GM19035 (cell line): ENCODE measurements around the gene MSMB.
"Not testable (repeated sequence)": the region's sequence is repeated elsewhere in the genome, so short reads cannot be mapped to it uniquely, and the experiment has no call there.

Experiments
- ATAC-seq: cut with Tn5 transposase; IDR thresholded peaks from one replicate; pipeline ENCODE4 v1.9.1; 2021; ENCODE audit not compliant: unreplicated experiment

The MSMB gene, protein sequence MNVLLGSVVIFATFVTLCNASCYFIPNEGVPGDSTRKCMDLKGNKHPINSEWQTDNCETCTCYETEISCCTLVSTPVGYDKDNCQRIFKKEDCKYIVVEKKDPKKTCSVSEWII

GRCh38 chr10:46046261-46046660, at the start of gene MSMB:
Gene MSMB, minus strand, starts transcription at chr10:46046269. Its CDS starts 32 bp downstream, at chr10:46046237.
- ATAC-seq, result no peak

DNA sequence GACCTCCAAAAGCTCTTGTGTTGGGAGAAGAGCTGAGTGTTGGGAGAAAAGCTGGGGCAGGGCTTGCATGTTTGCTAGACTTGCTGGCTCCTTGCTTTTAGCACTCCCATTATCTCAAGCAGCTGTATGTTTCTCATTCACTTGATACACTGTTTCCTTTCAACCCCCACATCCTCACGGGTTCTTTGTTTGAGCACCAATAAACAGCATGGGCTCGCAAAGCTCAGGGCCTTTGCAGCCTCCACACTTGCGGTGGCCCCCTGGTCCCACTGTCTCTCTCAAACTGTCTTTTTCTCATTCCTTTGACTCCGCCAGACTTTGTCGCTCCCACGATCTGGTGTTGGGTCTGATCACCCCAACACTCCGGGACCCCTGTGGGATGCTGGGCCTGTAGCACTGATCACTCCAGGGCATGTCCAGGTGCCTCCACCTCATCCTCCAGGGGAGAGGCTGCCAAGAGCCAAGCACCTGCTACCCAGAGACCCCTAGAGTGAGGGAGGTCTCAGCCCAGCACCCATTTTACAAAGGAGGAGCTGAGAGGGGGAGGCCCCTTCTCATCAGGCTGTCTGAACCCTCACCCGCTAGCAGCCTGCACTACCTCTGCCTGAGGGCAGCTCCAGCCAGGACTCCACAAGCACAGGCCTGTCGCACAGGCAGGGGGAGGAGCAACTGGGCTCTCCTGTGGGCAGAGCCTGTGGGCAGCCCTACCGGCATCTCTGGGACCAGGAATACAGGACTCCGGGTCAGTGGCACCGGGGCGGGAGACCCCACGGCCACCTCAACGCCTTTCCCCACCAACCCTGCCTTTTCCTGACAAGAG, 49.1 kb upstream of the MSMB start:
- no peak for ATAC-seq

DNA sequence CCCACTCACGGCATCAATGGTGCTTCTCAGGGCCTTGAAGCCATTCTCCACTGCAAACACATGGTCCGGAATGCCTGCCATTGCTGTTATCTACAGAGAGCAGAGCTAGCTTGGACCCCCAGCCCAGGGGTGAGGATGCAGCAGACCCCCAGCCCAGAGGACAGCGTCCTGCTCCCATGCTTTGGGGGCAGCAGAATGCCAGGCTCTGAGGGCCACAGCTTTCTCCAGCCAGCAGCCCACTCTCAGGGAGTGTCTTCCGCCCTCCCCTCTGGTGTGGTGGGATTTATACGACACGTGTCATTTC, 48.1 kb upstream of the MSMB start:
- ATAC-seq, result no peak

DNA sequence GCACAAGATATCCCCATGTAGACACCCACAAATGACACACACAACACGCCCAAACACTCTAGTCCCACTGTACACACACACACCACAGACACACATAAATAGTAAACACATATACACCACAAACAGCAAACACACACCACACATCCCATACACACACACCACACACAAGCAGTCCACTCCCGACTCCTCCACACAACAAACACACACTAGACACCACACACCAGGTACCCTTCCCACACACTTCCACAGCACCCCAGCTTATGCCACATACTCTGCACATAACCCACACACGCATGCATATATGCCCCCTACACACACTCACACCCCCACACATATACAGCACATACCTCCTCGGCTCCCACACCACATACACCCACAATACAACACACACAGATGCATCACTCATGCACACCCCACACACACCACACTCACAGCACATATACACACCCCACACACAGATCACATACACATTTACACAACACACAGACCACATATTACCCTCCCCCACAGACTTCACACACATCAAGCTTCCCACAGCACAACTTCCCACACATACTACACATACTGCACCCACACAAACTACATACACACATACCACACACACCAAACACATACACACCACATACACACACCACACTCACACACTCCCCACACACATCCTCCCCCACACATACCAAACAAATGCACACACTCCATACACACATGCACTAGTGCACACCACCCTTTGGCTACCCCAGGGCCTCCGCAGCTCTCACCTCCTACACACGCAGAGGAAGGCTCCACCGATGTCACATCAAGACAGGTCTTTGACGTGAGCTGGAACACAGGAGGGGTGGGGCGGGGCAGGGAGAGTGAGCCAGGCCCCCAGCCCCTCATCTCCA, 47.5 kb upstream of the MSMB start:
- ATAC-seq, result not testable (repeated sequence)

DNA sequence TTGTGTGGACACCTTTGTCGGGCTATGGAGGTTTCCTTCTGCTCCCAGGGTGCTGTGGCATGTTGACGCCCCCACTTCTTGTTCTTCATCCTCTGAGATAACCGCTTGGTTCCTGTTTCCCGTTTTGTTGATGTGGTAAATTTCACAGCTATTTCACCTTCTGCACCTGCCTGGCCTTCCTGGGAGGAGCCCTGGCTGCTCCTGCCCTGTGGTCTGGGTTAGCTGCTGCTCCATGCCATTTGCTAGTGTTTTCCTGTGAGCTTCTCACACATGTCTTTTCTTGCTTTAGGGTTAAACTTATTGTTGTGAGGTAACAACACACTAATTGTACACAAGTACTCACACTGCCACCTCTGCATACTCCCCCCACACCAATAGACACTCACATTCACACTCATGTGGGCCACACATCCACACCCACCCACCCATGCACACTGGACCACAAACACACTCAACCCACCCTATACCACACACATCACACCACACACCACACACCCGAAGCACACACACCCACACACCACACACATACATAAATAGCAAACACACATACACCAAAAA, 46.5 kb upstream of the MSMB start:
- ATAC-seq, result no peak

DNA sequence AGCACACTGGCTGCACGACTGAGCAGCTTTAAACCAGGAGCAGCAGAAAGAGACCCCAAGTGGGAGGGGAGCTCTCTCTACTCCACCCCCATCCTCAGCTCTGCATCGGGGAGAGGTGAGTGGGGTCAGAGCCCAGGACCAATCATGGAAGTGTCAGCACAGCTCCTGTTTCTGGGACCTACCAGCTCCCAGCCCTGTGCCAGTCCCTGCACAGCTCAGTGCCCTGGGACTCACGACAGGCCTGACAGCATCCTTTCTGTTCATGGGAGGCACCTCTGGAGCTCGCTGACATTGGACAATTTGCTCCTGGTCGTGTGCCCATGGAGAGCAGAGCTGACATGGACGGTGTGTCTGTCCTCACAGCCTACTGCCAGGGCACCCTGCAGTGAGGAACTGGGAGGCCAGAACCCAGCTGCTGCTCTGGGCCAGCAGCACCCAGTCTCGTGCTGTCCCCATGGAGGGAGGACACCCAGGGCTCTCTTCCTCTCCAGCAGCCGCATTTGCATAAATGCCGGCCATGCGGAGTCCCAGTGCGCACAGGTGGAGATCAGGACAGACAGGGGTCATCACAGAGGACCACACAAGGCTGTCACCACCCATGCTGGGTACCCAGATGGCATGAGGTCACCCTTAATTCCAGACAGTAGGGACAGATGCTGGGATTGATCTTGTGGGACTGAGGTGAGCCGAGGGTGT, 45.9 kb upstream of the MSMB start:
- ATAC-seq, result no peak

DNA sequence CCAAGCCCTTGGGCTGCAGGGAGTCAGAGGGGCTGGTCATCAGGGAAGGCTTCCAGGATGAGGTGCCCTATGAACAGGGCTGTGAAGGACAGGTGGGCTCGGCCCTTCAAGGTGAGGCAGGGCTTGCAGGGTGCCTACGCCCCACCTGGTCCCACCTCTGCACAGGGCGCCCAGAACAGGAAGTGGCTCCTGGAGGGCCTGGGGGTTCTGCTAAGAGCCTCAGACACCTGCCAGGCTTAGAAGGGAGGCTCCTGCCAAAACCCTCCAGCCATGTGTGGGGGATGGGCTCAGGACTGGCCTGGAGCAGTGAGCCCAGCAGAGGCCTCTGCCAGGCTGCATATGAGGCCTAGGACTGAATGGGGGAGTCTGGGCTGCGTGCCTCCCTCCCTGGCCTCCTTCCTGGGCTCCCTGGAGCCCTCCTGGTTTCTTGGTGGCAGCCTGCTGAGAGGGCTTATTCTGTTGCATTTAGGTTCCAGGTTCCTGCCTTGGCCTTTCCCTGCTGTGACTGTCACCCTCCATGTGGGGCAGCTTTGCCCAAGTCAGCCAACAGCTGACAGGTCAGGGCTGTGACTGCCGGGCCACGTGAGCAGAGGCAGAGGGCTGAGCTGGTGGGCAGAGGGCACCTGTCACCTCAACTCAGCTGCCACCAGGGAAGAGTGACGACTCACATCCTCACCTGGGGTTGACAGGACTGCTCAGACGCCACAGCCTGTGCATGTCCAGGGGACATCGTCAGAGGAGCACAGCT, 45.2 kb upstream of the MSMB start:
- no peak for ATAC-seq

- ATAC-seq, result no peak
Measured at GRCh38 chr10:46090258-46090812, 44.3 kb upstream of the MSMB start.

GRCh38 chr10:46087381-46087780, 41.3 kb upstream of the MSMB start:
- ATAC-seq, result not testable (repeated sequence)

DNA sequence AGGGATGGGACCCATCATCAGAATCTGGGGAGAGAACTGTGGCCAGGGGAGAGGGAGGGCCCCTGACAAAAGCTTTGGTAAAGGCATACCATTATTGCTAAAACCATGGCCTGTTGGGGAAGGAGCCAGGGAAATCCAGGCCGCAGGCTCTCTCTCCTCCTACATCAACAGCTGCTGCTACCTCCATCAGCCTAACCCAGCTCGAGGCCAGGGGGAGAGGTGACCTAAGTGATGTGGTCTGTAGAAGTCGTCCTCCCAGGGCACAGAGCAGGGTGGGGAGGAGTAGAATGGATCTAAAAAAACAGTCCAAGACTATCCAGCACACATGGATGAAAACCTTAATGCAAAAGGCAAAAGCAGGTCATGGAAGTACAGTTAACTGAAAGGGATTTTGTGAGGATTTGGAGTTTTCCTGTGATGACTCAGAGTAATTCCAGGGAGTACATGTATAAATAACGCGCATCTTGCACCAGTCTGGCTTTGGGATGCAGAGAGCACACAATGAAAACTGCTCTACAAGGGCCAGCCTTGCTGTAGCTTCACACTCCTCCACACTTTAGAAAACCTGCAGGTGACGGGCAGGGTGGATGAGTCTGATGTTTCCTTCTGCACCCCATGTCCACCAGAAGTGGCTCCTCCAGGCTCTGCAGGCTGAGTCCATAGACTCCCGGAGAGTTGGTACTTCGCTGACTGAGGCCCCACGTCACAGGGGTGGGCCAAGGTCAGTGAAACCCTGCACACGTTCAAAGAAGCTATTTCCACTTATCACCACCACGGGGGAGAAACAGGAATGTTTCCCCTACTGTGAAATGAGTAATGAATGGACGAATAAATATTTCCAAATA, 38.5 kb upstream of the MSMB start:
- no peak for ATAC-seq

DNA sequence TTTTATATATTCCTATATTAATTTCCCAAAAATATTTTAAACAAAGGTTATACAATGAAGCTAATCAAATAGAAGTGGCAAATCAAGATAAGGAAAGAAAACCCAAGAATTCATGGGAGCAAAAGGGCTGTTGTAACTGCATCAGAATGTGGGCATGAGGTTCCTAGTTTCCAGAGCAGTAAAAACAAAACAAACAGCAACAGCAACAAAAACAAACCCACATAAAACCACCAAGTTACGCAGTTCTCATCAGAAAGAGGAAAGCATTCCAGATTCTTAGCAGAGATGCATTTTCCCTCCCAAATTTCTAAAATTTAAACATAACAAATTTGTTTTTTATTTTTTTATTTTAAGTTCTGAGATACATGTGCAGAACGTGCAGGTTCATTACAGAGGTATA, 34.8 kb upstream of the MSMB start:
- no peak for ATAC-seq

DNA sequence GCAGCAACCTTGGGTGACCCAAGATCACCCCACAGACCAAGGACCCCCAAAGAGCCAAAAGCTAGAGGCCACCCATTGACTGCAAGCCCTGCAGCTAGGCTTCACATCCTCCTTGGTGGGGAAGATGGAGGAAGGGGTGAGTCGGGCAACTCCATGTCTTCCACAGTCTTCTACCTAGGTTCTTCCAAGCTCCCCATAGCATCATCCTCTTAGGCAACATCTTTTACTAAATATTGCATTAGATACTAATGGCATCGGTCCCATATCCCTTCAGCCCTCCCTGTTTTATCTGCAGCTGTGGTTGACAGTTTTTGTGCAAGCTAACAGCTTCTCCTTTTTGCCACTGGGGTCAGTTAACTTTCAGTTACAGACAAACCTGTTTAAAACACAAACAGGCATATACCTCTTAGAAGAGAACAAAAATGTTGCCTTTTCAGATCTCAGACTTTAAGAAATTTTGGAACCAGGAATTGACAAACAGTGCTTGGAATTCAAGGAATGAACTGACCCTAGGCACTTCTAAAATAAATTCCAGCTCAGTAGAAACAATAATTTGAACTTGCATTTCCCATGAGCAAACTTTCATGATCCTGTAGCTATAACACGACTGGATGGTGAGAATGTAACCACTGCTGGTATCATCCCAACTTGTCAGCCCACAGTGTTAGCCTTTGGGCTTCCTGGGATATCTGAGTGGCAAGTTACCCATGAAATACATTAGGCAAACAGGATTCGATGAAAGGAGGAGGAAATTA, 33.9 kb upstream of the MSMB start:
- no peak for ATAC-seq

GRCh38 chr10:46077731-46078413, 31.8 kb upstream of the MSMB start:
- ATAC-seq, result no peak

DNA sequence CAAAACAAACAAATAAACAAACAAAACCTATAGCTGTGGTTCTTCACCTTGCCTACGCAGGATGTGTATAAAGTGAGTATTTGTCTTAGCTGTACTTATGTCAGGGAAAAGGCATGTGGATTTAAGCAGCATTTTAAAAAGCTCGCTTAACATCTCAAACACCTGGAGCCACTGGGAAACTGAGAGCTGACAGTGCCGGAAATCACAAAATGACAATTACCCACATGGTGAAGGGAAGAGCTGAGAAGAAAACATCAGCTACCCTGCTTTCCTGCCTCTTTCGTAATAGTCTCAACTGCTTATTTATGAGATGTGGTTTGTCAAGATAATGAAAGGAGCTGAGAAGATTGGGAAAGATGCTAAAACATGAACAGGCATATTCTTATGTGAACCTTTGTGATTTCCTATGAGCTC, 31.1 kb upstream of the MSMB start:
- no peak for ATAC-seq

DNA sequence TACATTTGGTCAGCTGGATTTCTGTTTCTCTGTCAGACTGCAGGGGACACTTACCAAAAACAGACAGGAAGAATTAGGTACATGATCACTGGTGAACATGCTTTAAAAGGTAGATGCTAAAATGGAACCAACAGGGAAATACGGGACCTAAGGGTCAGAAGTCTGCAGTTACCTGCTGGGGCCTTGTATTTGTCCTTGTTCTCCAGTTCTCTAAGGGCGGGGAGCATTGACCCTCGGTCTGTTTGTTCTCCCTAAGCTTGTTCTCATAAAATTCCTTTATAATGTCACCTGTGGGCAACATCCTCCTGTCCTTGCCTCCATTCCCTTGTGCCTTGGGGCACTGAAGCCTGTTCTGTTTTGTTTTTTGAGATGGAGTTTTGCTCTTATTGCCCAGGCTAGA, 29.8 kb upstream of the MSMB start:
- ATAC-seq, result no peak

- ATAC-seq, result no peak
Measured at GRCh38 chr10:46074196-46074946, 28.3 kb upstream of the MSMB start.

GRCh38 chr10:46073564-46073963, 27.5 kb upstream of the MSMB start:
- no peak for ATAC-seq
